ENCODE measurements around the gene SLFN14. TPM values are rescaled to one million over a fixed set of nuclear protein-coding genes. Genes with fewer than 3 reads are reported as not detected.

SLFN14 gene
- total and polyA plus RNA-seq, 2 donors (not counting 1 experiment from before 2014, with no cell fraction given): not detected

DNA sequence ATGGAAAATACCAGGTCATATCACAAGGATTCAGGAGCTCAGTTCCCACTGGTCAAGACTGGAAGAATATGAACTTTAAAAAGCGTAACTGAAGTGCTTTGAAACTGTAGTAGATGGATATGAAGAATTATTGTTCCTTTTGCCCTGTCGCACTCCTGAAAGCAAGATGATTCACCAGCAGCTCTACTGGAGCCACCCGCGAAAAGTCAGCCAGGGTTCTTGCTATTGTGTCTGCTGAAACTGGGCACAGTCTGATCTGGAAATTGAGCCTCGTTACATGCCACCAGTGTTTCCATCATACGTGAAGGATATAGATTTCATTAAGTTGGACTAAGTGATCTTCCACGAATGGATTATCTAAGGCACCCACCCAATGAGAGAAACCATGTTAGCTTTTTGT, 43.1 kb upstream of the SLFN14 start:
- WGBS (ENCODE audit: insufficient coverage): 100% methylated on average over 4 of the region's 7 CpGs

GRCh38 chr17:35597604-35598003, 37.0 kb upstream of the SLFN14 start:
- Mint-ChIP-seq H3K4me3 (no peak overlapping the region), H3K27ac (no peak overlapping the region), H3K4me1 (peaks cover 2% of the 10 kb centered on the region), H3K9me3 (ENCODE audit: insufficient read depth) (no peaks in the 10 kb centered on the region), H3K27me3 (no peaks in the 10 kb centered on the region)
- TF ChIP-seq, protein P1, sequence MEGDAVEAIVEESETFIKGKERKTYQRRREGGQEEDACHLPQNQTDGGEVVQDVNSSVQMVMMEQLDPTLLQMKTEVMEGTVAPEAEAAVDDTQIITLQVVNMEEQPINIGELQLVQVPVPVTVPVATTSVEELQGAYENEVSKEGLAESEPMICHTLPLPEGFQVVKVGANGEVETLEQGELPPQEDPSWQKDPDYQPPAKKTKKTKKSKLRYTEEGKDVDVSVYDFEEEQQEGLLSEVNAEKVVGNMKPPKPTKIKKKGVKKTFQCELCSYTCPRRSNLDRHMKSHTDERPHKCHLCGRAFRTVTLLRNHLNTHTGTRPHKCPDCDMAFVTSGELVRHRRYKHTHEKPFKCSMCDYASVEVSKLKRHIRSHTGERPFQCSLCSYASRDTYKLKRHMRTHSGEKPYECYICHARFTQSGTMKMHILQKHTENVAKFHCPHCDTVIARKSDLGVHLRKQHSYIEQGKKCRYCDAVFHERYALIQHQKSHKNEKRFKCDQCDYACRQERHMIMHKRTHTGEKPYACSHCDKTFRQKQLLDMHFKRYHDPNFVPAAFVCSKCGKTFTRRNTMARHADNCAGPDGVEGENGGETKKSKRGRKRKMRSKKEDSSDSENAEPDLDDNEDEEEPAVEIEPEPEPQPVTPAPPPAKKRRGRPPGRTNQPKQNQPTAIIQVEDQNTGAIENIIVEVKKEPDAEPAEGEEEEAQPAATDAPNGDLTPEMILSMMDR (IDR thresholded peaks at IDR 0.05): no peak
- TF ChIP-seq EZH2 (IDR thresholded peaks at IDR 0.05; ENCODE audit: borderline replicate concordance, insufficient read depth, low read depth, low read length, poor library complexity, severe bottlenecking): no peak
- H3K27ac ChIP-seq (ENCODE audit: low read length in 2 of 2): no peak overlapping the region
- no CpG with 5 or more reads among the region's 5 CpGs for WGBS (ENCODE audit: insufficient coverage)
- no peaks in the 10 kb centered on the region for H3K27me3 ChIP-seq (replicated peaks in 1 of 4; ENCODE audit: control extremely low read depth in 1 of 4, control insufficient read depth in 3 of 4, insufficient read depth in 4 of 4, low read length in 3 of 4)
- intact Hi-C loops (cut with micrococcal nuclease): no loop called here
- ATAC-seq (ENCODE audit: low read depth): no peak
- POLR2A ChIA-PET: no interaction called here
- DNase-seq: no peak
- H3K4me3 ChIP-seq (ENCODE audit: control extremely low read depth in 1 of 5, extremely low read depth in 1 of 5, insufficient read depth in 1 of 5, low read depth in 2 of 5, low read length in 4 of 5): no peak overlapping the region
- no peaks in the 10 kb centered on the region for H3K4me1 ChIP-seq (ENCODE audit: control insufficient read depth in 2 of 2, insufficient read depth in 2 of 2, low read length in 2 of 2)
- H3K79me2 ChIP-seq (ENCODE audit: control insufficient read depth, insufficient read depth, low read length): peaks cover 48% of the 10 kb centered on the region
- H3K36me3 ChIP-seq (replicated peaks in 1 of 2; ENCODE audit: control extremely low read depth in 1 of 2, control insufficient read depth in 1 of 2, extremely low read depth in 1 of 2, insufficient read depth in 2 of 2, low read length in 1 of 2): peaks cover 0 to 64% of the 10 kb centered on the region in 2 experiments
- no peak overlapping the region for H2AFZ ChIP-seq (ENCODE audit: insufficient read depth, low read depth, low read length, poor library complexity, severe bottlenecking)
- CTCF ChIA-PET: no interaction called here
- no peaks in the 10 kb centered on the region for H3K9me3 ChIP-seq (ENCODE audit: control extremely low read depth in 1 of 3, control insufficient read depth in 2 of 3, insufficient read depth in 1 of 3, low read length in 2 of 3)
- H4K20me1 ChIP-seq (ENCODE audit: control insufficient read depth, insufficient read depth, low read length, poor library complexity, severe bottlenecking): peaks cover 19% of the 10 kb centered on the region
- H3K4me2 ChIP-seq (replicated peaks; ENCODE audit: low read depth, low read length, poor library complexity, severe bottlenecking): no peak overlapping the region
- H3K9ac ChIP-seq (ENCODE audit: low read length): no peak overlapping the region

More for the DNA sequence above, 43.1 kb upstream of the SLFN14 start:
- no peak overlapping the region for H3K4me3 ChIP-seq (ENCODE audit: control extremely low read depth in 1 of 5, extremely low read depth in 1 of 5, insufficient read depth in 1 of 5, low read depth in 2 of 5, low read length in 4 of 5)
- H3K4me1 ChIP-seq (ENCODE audit: control insufficient read depth in 2 of 2, insufficient read depth in 2 of 2, low read length in 2 of 2): no peaks in the 10 kb centered on the region
- ATAC-seq (ENCODE audit: low read depth) (no peak), DNase-seq (no peak)
- no peak overlapping the region for H3K4me3 Mint-ChIP-seq
- H3K4me2 ChIP-seq (replicated peaks; ENCODE audit: low read depth, low read length, poor library complexity, severe bottlenecking): no peak overlapping the region
- POLR2A ChIA-PET: no interaction called here
- CTCF ChIA-PET: interaction anchor here (0.8 to 1.4 kb wide), 2 partner anchors 8 to 10 kb away, joined by 5 read pairs; no protein-coding TSS in a partner anchor
- TF ChIP-seq, protein P1 (IDR thresholded peaks at IDR 0.05): no peak
- TF ChIP-seq EZH2 (IDR thresholded peaks at IDR 0.05; ENCODE audit: borderline replicate concordance, insufficient read depth, low read depth, low read length, poor library complexity, severe bottlenecking): no peak
- peaks cover 4 to 55% of the 10 kb centered on the region in 2 experiments for H3K36me3 ChIP-seq (replicated peaks in 1 of 2; ENCODE audit: control extremely low read depth in 1 of 2, control insufficient read depth in 1 of 2, extremely low read depth in 1 of 2, insufficient read depth in 2 of 2, low read length in 1 of 2)
- H3K27me3 Mint-ChIP-seq: no peaks in the 10 kb centered on the region
- H3K27ac Mint-ChIP-seq: no peak overlapping the region
- H3K27ac ChIP-seq (ENCODE audit: low read length in 2 of 2): no peak overlapping the region
- H3K27me3 ChIP-seq (replicated peaks in 1 of 4; ENCODE audit: control extremely low read depth in 1 of 4, control insufficient read depth in 3 of 4, insufficient read depth in 4 of 4, low read length in 3 of 4): no peaks in the 10 kb centered on the region
- peaks cover 4% of the 10 kb centered on the region for H4K20me1 ChIP-seq (ENCODE audit: control insufficient read depth, insufficient read depth, low read length, poor library complexity, severe bottlenecking)
- peaks cover 6% of the 10 kb centered on the region for H3K79me2 ChIP-seq (ENCODE audit: control insufficient read depth, insufficient read depth, low read length)
- no peaks in the 10 kb centered on the region for H3K9me3 Mint-ChIP-seq (ENCODE audit: insufficient read depth)
- no peak overlapping the region for H2AFZ ChIP-seq (ENCODE audit: insufficient read depth, low read depth, low read length, poor library complexity, severe bottlenecking)
- no peak overlapping the region for H3K9ac ChIP-seq (ENCODE audit: low read length)
- H3K9me3 ChIP-seq (ENCODE audit: control extremely low read depth in 1 of 3, control insufficient read depth in 2 of 3, insufficient read depth in 1 of 3, low read length in 2 of 3): no peaks in the 10 kb centered on the region
- H3K4me1 Mint-ChIP-seq: no peaks in the 10 kb centered on the region
- intact Hi-C loops (cut with micrococcal nuclease): no loop called here

Data from B cell (primary cell).